GM21381 (cell line): Measurements from ENCODE around the gene TBC1D2.
A peak's percentile ranks its signal among the peaks of the same experiment; 100 is the strongest.
"Not testable (repeated sequence)": the region's sequence is repeated elsewhere in the genome, so short reads cannot be mapped to it uniquely, and the experiment has no call there.

Experiments used
- ATAC-seq: cut with Tn5 transposase; IDR thresholded peaks from one replicate; pipeline ENCODE4 v1.9.1; 2021; ENCODE audit warnings: mild to moderate bottlenecking, moderate library complexity; ENCODE audit not compliant: unreplicated experiment

TBC1D2 gene

DNA sequence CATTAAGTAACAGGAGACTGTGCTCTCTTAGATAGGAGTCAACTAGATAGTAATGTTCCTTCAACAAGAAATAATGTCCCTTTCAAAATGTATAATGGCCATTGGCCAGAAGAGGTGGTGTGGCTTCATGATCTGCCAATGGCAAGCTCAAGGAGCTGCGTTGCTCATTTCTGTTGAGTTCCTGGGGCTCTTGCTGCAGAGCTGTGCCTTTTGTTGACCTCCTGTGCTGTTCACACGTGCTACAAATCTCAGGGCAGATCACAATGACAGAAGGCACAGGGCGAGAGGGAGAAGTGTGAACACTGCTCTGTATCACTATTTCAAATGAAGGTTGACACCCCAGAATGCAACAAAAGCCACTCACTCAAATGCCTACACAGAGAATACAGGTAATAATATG, 16.0 kb upstream of the TBC1D2 start:
- no peak for ATAC-seq

DNA sequence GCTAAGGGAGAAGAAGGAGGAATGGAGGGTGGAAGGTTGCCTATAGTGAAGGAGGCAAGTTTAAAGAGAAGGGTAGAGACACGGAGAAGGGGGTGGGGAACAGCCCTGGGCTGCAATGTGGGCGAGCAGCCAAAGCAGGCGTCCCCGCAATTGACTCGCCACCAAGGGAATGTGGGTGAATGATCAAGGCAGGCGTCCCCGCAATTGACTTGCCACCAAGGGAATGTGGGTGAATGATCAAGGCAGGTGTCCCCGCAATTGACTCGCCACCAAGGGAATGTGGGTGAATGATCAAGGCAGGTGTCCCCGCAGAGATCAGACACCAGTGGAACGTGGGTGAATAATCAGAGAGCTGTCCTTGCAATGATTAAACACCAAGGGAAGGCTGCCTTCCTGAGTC, 14.8 kb upstream of the TBC1D2 start:
- not testable (repeated sequence) for ATAC-seq

DNA sequence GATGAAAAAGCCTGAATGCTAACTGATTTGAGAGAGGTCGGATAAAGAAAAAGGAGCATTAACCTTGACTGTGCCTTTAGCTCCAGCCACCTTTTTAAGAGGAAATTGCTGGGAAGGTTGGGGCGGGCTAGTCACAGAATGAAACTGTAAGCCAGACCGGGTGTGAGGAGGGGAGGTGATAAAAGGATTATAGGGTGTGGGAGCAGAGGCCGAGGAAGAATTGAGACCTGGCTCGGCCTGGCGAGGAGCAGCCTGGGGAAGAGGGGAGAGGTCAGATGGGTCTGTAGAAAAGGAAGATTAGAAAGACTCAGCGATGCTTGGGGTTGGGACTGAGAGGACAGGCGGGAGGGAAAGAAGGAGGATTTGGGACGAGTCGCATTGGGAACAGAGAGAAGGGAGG, 14.2 kb upstream of the TBC1D2 start:
- ATAC-seq, result not testable (repeated sequence)

DNA sequence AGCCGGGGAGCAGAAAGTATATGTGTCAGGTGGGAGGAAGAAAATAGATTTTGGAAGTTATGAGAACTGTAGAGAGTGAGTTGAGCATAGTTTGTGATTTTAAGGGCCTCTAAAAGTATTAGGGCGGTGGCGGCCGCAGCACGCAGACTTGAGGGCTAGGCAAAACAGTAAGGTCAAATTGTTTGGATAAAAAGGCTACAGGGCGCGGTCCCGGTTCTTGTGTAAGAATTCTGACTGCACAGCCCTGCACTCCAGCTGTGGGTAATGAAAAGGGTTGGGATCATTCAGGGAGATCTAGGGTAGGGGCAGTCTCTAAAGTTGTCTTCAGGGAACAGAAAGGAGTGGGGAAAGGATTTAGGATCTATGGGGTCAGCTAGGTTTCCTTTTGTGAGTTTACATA, 12.1 kb upstream of the TBC1D2 start:
- not testable (repeated sequence) for ATAC-seq

DNA sequence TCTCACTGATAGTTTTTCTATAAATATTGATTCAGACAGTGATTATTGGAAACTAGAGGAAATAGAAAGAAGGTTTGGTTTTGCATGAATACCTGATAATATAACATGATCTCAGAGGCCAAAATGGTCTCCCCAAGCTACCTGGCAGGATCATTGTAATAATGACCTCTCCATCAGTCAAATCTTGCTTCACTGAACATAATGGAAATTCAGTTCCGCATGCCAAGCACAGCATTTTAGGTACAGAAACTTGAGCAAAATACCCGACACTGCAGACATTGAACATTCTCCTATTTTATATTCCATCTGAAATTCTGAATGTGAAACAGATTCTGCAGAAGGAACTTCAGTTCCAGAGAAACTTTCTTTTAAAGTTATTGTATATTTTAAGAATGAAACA, 9.1 kb upstream of the TBC1D2 start:
- no peak for ATAC-seq

DNA sequence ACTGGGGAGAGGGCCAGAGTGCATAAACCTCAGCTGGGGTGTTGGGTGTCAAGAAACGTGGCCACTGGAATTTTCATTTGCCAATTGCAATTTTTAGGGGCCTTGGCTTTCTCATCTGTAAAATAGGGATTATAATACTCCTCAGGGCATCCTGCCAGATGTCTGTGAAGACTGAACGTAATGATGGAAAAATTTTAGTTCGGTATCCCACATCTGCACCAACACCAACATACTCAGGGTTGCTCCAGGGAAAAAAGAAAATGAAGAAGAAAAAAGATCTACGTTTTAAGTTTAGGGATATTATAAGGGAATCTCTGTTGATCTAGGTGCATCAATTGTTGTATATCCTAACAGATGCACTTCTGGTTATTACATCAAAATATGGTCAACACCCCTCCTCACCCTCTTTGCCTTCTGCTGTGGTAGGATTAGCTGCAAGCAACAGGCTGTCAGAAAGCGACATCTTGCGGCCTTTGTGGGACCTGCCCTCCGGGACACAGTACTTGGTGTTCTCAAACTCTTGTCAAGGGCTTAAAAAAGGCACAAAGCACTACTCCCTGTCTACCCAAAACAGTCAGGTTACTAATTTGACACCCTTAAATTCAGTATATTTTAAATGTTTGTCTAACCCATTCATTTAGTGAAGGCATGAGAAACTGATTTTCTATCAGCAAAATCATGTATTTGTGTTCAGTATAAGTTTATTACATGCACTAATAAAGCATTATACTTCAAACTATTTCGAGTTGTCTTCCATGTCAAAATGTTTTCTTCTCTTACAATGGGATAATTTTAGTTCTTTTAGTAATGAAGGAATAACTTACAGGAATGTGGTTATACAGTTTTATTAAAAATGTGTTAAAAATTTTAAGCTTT, 8.3 kb upstream of the TBC1D2 start:
- peak; percentile 81 for ATAC-seq

DNA sequence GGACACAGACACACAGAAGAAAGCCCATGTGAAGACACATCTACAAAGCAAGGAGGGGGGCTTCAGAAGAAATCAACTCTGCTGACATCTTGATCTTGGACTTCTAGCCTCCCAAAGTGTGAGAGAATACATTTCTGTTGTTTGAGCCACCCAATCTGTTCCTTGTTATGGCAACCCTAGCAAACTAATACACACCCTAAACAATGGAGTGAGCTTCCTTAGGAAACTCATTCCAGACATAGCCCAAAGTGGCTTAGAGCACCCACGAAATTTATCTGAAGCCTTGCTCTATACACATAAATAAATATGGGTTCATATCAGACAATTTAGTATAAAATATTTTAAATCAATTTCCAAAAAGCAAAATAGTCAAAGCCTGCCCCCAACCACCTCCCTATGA, 7.6 kb upstream of the TBC1D2 start:
- ATAC-seq, result no peak

DNA sequence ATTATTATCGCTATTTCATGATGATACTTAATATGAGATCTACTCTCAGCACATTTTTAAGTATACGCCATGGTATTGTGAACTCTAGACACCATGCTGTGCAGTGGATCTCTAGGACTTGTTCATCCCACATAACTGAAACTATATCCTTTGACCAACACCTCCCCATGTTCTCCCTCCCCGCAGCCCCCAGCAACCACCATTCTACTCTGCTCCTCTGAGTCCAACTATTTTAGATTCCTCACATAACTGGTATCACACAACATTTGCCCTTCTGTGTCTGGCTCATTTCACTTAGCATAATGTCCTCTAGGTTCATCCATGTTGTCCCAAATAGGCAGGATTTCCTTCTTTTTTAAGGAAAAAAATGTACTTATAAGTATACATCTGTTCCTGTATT, 6.6 kb upstream of the TBC1D2 start:
- ATAC-seq, result no peak

DNA sequence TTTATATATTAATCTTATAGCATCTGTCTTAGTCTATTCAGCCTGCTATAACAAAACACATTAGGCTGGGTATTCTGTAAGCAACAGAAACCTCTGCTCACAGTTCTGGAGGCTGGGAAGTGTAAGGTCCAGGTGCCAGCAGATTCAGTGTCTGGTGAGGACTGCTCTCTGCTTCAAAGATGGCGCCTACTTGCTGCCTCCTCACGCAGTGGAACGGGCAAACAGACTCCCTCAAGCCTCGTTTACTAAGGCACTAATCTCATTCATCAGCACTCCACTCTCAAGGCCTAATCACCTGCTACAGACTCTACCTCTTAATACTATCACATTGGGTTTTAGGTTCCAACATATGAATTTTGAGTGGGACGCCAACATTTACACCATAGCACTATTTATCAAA, 5.2 kb upstream of the TBC1D2 start:
- no peak for ATAC-seq

DNA sequence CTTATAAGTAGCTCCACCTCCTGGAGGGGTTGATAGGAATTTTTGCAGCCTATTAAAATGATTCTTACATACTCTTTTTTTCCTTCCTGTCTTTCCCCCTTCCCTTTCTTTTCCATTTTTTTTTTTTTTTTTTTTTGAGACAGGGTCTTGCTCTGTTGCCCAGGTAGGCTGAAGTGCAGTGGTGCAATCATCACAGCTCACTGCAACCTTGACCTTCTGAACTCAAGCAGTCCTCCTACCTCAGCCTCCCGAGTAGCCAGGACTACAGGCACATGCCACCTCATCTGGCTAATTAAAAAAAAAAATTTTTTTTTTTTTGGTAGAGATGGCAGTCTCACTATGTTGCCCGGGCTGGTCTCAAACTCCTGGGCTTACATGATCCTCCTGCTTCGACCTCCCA, 4.3 kb upstream of the TBC1D2 start:
- ATAC-seq, result no peak

DNA sequence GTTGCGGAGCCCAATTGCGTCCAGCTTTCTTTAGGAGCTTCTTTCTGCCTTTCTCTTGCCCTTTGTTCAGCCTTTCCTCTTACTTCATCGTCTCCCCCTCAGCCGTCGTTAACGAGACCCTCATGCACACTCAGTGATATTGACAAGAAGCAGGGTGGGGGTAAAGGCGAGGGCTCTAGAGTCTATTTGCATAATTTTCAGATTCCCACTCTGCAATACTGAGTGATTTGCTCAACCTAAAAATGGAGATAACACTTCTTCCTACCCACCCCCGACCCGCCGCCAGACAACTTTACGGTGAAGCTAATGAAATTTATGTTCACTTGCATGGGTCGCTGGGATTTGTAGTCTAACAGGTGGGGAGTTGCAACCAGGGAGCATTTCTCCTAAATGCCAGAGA, 1.3 kb upstream of the TBC1D2 start:
- ATAC-seq, result no peak

DNA sequence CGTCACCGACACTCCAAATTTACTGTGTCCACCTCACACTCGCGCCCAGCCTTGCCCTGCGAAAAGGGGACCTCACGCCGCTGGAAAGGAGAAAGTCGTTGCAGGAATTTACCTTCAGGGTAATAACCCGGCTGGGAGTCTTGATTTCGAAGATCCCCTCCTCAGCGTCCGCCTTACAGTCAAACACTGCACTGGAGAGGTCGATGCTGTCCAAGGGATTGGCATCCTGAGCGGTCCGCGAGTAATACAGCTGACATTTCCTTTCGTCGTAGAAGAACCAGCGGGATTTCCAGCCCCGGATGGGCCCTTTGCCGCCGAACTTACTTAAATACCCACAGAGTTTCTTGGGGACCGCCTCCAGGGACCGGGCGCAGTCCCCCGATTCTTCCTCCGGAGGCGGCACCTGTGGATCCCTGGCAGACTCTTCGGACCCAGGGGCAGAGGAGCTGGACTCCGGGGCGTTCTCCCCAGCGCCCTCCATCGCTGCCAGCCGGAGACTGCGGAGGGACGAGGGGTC, 330 bp downstream of the TBC1D2 start:
- peak; percentile 10 for ATAC-seq

DNA sequence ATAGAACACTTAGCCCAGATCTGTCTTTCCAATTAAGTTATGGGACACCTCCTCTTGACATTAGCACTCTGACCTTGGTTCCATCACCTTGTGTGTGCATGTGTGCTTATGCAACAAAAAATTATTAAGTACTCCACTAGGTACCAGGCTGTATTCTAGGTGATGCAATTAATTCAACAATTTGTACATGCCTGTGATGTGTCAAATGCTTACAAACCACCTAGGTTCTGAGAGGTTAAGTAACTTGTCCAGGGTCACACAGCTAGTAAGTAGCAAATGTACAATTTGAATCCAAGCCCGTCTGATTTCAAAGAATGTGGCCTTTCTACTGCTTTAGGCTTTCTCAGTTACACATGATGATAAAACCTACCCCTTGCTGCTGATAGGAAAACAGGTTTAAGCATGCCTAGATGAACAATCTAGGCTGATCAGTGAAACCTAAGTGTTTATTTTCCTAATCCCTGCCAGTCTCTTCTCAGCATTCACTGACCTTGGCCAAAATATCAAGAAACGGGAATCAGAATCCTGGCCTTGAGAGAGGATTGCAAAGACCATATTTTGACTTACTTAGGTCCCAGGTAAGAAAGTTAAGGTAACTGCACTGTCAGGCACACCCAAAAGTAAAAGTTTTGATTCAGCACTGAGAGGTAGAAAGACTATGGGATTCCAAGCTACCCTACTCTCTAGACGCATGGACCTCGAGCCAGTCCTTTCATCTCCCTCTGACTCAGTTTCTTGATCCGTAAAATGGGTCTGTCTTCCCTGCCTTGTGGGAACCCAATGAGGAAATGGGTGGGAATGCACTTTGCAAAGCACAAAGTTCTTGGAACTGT, 1.0 kb downstream of the TBC1D2 start:
- ATAC-seq, result no peak

DNA sequence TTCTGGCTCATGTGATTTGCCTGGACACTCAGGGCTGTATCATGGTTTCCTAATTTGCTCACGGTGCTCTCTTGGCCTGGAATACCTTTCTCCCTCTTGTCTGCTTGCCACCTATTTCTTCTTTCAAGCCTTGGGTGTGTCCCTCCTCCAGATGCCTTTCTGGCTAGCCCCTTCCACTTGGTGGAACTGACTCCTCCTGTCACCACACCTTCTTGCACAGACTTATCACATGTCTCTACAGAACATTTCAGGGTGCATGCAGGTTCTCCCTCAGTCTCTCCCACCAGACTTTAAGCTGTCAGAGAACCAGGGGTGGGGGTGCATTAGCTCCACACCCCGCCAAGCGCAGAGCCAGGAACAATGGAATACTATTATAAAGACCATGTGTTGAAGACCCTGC, 1.9 kb downstream of the TBC1D2 start:
- no peak for ATAC-seq

DNA sequence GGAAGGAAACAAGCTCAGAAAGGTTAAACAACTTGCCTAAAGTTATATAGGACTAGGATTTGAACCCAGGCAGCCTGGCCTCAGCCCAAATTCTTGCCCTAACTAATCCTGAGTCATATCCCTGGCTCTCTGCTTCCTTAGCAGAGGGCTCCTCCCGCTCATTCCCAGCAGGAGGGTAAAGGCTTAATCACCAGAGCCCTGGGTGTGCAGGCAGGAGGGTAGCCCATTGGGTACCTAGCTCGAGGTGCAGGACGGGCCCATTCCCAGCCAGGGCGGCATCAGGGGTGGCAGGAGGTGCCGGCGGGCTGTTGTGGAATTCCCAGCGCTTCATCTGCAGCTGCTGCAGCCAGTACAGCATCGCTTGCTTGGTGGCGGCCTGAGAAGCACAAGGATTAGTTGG, 3.9 kb downstream of the TBC1D2 start:
- no peak for ATAC-seq

DNA sequence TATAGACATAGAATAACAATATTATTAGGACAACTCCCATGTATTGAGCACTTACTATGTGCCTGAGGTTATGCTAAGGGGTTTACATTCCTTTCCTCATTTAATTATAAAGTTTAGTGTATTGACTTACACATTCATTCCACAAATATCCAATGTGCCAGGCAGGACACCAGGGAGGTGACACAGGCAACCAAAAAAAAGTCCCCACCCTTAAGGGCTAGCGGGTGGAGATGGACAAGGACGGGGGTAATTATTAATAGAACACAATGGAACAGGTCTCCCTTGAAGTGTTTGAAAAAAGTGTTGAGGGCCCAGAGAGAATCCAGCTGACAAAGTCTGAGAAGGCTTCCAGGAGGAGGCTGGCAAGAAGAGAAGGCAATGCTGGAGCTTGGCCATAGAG, 5.7 kb downstream of the TBC1D2 start:
- ATAC-seq, result no peak

DNA sequence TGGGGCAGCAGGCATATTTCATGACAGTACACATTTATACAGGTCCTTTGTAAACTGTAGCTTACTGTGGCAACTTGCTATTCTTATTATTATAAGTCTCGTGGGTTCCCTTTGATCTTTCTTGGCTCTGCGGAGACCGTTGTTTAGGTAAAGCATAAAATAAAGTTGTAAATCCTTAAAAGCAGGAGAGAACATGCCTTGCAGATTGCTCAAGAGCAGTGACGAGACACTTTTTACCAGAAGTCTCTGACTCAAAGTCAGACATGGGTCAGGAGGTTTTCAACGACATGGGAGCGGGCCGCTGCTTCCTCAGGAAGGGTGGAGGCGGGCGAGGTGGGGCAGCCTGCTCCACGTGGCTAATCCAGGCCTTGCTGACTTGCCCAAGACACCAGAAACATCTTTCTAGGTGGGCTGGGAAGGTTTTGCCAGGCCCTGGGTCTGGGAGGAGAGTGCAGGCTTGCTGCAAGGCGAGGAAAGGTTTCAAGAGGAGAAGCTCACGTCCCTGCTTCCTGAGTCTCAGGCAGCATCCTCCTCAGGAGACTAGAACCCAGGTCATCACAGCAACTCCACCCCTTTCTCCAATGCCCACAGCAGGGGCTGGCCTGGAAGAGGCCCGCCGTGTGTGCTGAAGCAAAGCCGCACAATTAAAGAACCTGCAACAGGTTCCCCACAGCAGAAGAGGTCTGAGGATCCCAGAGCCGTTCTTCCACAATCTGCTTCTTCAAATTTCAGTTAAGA, 6.5 kb downstream of the TBC1D2 start:
- ATAC-seq, result no peak

DNA sequence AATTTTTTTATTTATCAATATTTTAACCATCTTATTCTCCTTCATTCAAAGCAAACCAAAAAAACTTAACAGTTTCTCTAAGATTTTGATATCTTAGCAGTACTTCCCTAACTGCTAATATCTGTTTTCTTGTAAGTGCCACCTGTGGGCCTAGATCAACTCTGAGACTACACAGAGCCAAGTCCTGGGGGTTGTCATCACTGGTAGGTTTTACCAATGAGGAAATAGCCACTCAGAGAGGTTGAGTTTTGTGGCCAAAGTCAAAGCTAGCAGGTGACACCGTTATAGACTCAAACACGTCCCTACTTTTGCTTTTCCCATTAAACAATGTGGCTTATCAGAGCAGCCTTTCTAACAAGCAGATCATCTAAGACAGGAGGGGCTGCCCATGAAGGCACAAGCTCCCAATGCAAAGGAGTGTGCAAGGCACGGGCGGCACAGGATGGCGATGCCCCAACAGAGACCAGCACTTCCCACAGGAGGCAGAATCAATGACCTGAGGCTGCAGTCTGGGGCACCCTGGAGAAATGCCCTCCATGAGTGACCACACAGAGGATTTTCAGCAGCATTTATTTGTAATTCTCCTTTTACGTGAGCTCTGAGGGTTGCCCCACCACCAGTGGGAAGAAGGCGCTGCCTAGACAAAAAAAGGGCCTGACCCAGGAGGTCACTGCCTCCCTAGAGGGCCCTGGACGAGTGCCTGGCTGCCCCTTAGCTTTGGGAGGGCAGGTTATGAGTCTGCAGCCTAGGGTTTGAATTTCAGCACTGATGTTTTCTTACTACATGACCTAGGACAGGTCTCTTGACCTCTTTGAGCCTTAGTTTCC, 7.4 kb downstream of the TBC1D2 start:
- ATAC-seq, result no peak

DNA sequence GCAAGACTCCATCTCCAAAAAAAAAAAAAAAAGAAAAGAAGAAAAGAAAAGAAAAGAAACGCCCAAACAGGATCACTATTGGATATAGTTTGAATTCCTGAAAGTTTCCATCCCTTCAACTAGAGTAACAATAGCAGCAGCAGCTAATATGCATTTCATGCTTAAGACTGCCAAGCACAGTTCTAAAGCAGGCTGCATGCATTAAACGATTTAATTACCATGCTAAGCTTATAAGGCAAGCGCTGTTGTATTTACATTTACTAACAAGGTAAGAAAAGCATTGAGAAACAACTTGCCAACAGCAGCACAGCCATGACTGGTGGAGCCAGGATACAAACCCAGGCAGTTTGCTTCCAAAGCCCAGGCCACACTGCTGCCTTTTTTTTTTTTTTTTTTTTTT, 13.0 kb downstream of the TBC1D2 start:
- no peak for ATAC-seq
